ENCODE measurements around the gene U2AF2.

Gene U2AF2

GRCh38 chr19:55622242-55622969, 32.4 kb upstream of the U2AF2 start:
- no peak for DNase-seq

- DNase-seq = no peak
These were observed 31.7 kb upstream of the U2AF2 start for GRCh38 chr19:55623130-55623529.

- DNase-seq = no peak
These were observed 31.3 kb upstream of the U2AF2 start for GRCh38 chr19:55623561-55623960.

GRCh38 chr19:55624109-55625003, 30.5 kb upstream of the U2AF2 start, which contains the start of gene ZNF784:
Gene ZNF784, minus strand, starts transcription at chr19:55624566. Its CDS starts 5 bp downstream, at chr19:55624561.
- DNase-seq = peak; percentile 94

- DNase-seq = no peak
These were observed 29.9 kb upstream of the U2AF2 start for GRCh38 chr19:55625004-55625326.

GRCh38 chr19:55626350-55626749, 28.5 kb upstream of the U2AF2 start:
- peak; percentile 47 to 58 for DNase-seq

- peak; percentile 86 to 87 for DNase-seq
These were observed 22.4 kb upstream of the U2AF2 start for GRCh38 chr19:55632463-55632834.

GRCh38 chr19:55633861-55634260, 21.0 kb upstream of the U2AF2 start:
- no peak for DNase-seq

- DNase-seq = peak in 1 of 2 experiments; percentile 37
These were observed 19.5 kb upstream of the U2AF2 start for GRCh38 chr19:55635334-55635717.

GRCh38 chr19:55635856-55636440, 18.9 kb upstream of the U2AF2 start:
- no peak for DNase-seq

GRCh38 chr19:55636723-55637122, 18.1 kb upstream of the U2AF2 start:
- no peak for DNase-seq

- no peak for DNase-seq
These were observed 17.3 kb upstream of the U2AF2 start for GRCh38 chr19:55637534-55637933.

GRCh38 chr19:55638864-55639359, 15.9 kb upstream of the U2AF2 start:
- peak; percentile 77 to 80 for DNase-seq

- DNase-seq = peak; percentile 80 to 87
These were observed 14.7 kb upstream of the U2AF2 start for GRCh38 chr19:55640043-55640576.

GRCh38 chr19:55640577-55641425, 14.0 kb upstream of the U2AF2 start, which contains the start of gene ZNF580:
Gene ZNF580, plus strand, starts transcription at chr19:55641002. Its CDS starts 1,507 bp downstream, at chr19:55642509.
- peak; percentile 79 to 85 for DNase-seq

GRCh38 chr19:55641426-55642152, 13.2 kb upstream of the U2AF2 start:
- peak in 1 of 2 experiments; percentile 58 for DNase-seq

- DNase-seq = peak; percentile 56 to 63
These were observed 12.5 kb upstream of the U2AF2 start for GRCh38 chr19:55642153-55643002.

GRCh38 chr19:55643003-55643886, 11.6 kb upstream of the U2AF2 start, which contains the start of gene ZNF581:
Gene ZNF581, plus strand, starts transcription at chr19:55643649. Its CDS starts 923 bp downstream, at chr19:55644572.
- DNase-seq = peak; percentile 89 to 91

- DNase-seq = no peak
These were observed 11.0 kb upstream of the U2AF2 start for GRCh38 chr19:55643887-55644176.
